ENCODE data around the gene ORAI2.

- TF ChIP-seq REST (IDR thresholded peaks at IDR 0.05), result no peak
- TF ChIP-seq ESRRA (IDR thresholded peaks at IDR 0.05; ENCODE audit: borderline replicate concordance, low read length), result no peak
- TF ChIP-seq CTCF (IDR thresholded peaks at IDR 0.05), result no peak
- TF ChIP-seq MAFK (IDR thresholded peaks at IDR 0.05; ENCODE audit: partially characterized antibody), result no peak
- no peak for TF ChIP-seq SMC3 (IDR thresholded peaks at IDR 0.05)
- TF ChIP-seq MAX (IDR thresholded peaks at IDR 0.05), result no peak
- no peak for TF ChIP-seq ZC3H11A (IDR thresholded peaks at IDR 0.05)
- no peak for TF ChIP-seq SREBF2 (IDR thresholded peaks at IDR 0.05)
- TF ChIP-seq POLR2A (IDR thresholded peaks at IDR 0.05; ENCODE audit: low read length), result no peak
- no peak for TF ChIP-seq BCL3 (IDR thresholded peaks at IDR 0.05)
- TF ChIP-seq HOXA7 (CRISPR knock-in tag; IDR thresholded peaks at IDR 0.05), result no peak
- no peak for TF ChIP-seq RAD21 (conservative IDR thresholded peaks at IDR 0.05 in 1 of 2, IDR thresholded peaks at IDR 0.05 in 1 of 2)
Observed at GRCh38 chr7:102410918-102411317, 22.5 kb upstream of the ORAI2 start.
